Endodermal cell (in vitro differentiated cells): Measurements from ENCODE around the gene GJA8. TPM values are rescaled to one million over a fixed set of nuclear protein-coding genes. Genes with fewer than 3 reads are reported as not detected.

ENCODE experiments used
- DNase-seq: peaks from one replicate; pipeline ENCODE4 v3.0.0-alpha.2; 2017
- H3K27ac ChIP-seq: 2 replicates; pipeline ENCODE4 v1.5.1; 2013; ENCODE audit warnings: mild to moderate bottlenecking, low read depth, low read length, moderate library complexity
- H3K27me3 ChIP-seq: 2 replicates; pipeline ENCODE4 v1.6.1; 2013; ENCODE audit warnings: mild to moderate bottlenecking, low read length, moderate library complexity; ENCODE audit not compliant: insufficient read depth, control insufficient read depth, poor library complexity, severe bottlenecking
- H3K36me3 ChIP-seq: 2 replicates; pipeline ENCODE4 v1.7.0; 2013; ENCODE audit warnings: mild to moderate bottlenecking, low read length, moderate library complexity; ENCODE audit not compliant: control insufficient read depth, insufficient read depth
- H3K4me1 ChIP-seq: one replicate; pipeline ENCODE4 v1.7.0; 2013; ENCODE audit warnings: low read length; ENCODE audit not compliant: control insufficient read depth, insufficient read depth
- H3K4me3 ChIP-seq: 2 replicates; pipeline ENCODE4 v1.5.1; 2013; ENCODE audit warnings: mild to moderate bottlenecking, low read length, moderate library complexity
- H3K9ac ChIP-seq: 2 replicates; pipeline ENCODE4 v1.6.1; 2013; ENCODE audit warnings: mild to moderate bottlenecking, low read length, moderate library complexity; ENCODE audit not compliant: poor library complexity, severe bottlenecking; ENCODE audit errors: extremely low read depth
- H3K9me3 ChIP-seq: 2 replicates; pipeline ENCODE4 v1.6.1; 2013; ENCODE audit warnings: mild to moderate bottlenecking, low read length, moderate library complexity; ENCODE audit not compliant: control insufficient read depth
- H3K27ac Mint-ChIP-seq: 2 replicates; pipeline ENCODE4 v1.8.0; 2020; ENCODE audit warnings: mixed read lengths
- H3K27me3 Mint-ChIP-seq: 2 replicates; pipeline ENCODE4 v1.8.0; 2021; ENCODE audit warnings: mild to moderate bottlenecking, mixed read lengths; ENCODE audit not compliant: insufficient read depth
- H3K36me3 Mint-ChIP-seq: 2 replicates; pipeline ENCODE4 v1.8.0; 2020; ENCODE audit warnings: low read depth, mixed read lengths
- H3K4me1 Mint-ChIP-seq: 2 replicates; pipeline ENCODE4 v1.8.0; 2020; ENCODE audit warnings: mixed read lengths
- H3K4me3 Mint-ChIP-seq: 2 replicates; pipeline ENCODE4 v1.8.0; 2020; ENCODE audit warnings: mild to moderate bottlenecking, moderate library complexity, mixed read lengths
- H3K9me3 Mint-ChIP-seq: 2 replicates; pipeline ENCODE4 v1.8.0; 2020; ENCODE audit warnings: mild to moderate bottlenecking, mixed read lengths
- WGBS, 2 experiments: methylation state at CpG; one replicate each; pipeline versions ENCODE4 v1.1.5 to v1.1.7; 2013; ENCODE audit warnings: missing lambda C conversion rate in 2 of 2, mixed read lengths in 1 of 2; ENCODE audit not compliant: insufficient coverage in 1 of 2, insufficient read length in 1 of 2; 5-methylcytosine and 5-hydroxymethylcytosine counted together
- total RNA-seq, 2 donors: library from RNA; stranded (reverse); fragmentation: NEBNext Ultra II Directional in 1 of 2; extraction: Animal tissue kit (Norgen Biotek cat#: 25700) in 1 of 2; gene quantifications; 2 replicates in 1 of 2; 3 replicates in 1 of 2; pipeline ENCODE4 v1.2.1, GENCODE V29; 2021
- TF ChIP-seq, protein P1 (sequence below): fragments of 200-600 bp; sonication (generic); conservative IDR thresholded peaks from 2 replicates; pipeline ENCODE4 v1.5.0; 2021; ENCODE audit warnings: antibody characterized with exemption, mild to moderate bottlenecking

GJA8 gene
- total RNA-seq, 2 donors from 2014 or later: not detected

DNA sequence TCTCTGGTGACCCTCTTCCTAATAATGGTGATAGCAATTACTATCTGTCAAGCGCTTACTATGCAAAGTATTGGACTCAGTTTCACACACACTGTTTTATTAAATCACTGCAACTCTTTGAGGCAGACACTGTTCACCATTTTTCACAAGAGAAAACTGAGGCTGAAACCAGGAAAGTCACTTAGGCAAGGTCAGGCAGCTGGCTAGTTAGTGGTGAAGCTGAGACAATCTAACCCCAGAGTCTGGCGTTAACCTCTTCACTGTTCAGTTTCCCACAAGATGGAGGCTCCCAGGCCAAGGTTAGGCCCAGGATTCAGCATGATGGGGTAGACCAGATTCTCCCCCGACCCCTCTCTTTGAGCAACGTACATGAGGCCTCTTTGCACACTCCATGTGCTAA is 4.8 kb upstream of the GJA8 start:
- DNase-seq: no peak
- H3K4me1 ChIP-seq: no peaks in the 10 kb centered on the region
- no peak overlapping the region for H3K9ac ChIP-seq
- Mint-ChIP-seq H3K4me1 (no peaks in the 10 kb centered on the region), H3K4me3 (no peak overlapping the region), H3K27me3 (no peaks in the 10 kb centered on the region), H3K27ac (no peak overlapping the region), H3K36me3 (no peaks in the 10 kb centered on the region), H3K9me3 (no peaks in the 10 kb centered on the region)
- no peaks in the 10 kb centered on the region for H3K9me3 ChIP-seq
- no peaks in the 10 kb centered on the region for H3K36me3 ChIP-seq
- no peak overlapping the region for H3K27ac ChIP-seq
- H3K27me3 ChIP-seq: no peaks in the 10 kb centered on the region
- no peak overlapping the region for H3K4me3 ChIP-seq
- 91 to 100% methylated on average over 2 to 4 of the region's 4 CpGs for WGBS, 2 experiments
- TF ChIP-seq, protein P1, sequence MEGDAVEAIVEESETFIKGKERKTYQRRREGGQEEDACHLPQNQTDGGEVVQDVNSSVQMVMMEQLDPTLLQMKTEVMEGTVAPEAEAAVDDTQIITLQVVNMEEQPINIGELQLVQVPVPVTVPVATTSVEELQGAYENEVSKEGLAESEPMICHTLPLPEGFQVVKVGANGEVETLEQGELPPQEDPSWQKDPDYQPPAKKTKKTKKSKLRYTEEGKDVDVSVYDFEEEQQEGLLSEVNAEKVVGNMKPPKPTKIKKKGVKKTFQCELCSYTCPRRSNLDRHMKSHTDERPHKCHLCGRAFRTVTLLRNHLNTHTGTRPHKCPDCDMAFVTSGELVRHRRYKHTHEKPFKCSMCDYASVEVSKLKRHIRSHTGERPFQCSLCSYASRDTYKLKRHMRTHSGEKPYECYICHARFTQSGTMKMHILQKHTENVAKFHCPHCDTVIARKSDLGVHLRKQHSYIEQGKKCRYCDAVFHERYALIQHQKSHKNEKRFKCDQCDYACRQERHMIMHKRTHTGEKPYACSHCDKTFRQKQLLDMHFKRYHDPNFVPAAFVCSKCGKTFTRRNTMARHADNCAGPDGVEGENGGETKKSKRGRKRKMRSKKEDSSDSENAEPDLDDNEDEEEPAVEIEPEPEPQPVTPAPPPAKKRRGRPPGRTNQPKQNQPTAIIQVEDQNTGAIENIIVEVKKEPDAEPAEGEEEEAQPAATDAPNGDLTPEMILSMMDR: no peak

DNA sequence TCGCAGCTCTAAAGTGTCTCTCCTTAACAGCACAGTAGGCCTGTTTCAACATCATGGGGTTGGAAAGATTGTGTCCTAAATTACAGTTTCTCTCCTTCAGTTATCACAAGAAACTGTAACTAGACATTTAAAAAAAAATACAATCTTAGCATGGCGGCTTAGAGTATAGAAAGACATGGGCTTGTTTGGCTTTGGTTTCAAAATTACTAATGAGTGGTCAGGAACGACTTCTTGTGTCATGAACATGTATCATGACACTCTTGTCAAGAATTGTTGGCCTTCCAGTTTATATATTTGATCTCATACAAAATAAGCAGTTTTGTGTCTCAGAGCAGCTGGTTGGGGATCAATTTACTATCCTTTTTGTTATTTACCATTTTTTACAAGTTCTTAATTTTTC is 2.1 kb downstream of the GJA8 start:
- Histone ChIP-seq H3K9ac (no peak overlapping the region), H3K4me1 (no peaks in the 10 kb centered on the region), H3K4me3 (no peak overlapping the region), H3K9me3 (no peaks in the 10 kb centered on the region), H3K27ac (no peak overlapping the region), H3K27me3 (no peaks in the 10 kb centered on the region), H3K36me3 (no peaks in the 10 kb centered on the region)
- Mint-ChIP-seq H3K4me1 (no peaks in the 10 kb centered on the region), H3K9me3 (no peaks in the 10 kb centered on the region), H3K36me3 (no peaks in the 10 kb centered on the region), H3K4me3 (no peak overlapping the region), H3K27me3 (peaks cover 12% of the 10 kb centered on the region), H3K27ac (no peak overlapping the region)
- DNase-seq: no peak
- TF ChIP-seq, protein P1: no peak
- 95 to 100% methylated on average over 1 to 3 of the region's 3 CpGs for WGBS, 2 experiments

DNA sequence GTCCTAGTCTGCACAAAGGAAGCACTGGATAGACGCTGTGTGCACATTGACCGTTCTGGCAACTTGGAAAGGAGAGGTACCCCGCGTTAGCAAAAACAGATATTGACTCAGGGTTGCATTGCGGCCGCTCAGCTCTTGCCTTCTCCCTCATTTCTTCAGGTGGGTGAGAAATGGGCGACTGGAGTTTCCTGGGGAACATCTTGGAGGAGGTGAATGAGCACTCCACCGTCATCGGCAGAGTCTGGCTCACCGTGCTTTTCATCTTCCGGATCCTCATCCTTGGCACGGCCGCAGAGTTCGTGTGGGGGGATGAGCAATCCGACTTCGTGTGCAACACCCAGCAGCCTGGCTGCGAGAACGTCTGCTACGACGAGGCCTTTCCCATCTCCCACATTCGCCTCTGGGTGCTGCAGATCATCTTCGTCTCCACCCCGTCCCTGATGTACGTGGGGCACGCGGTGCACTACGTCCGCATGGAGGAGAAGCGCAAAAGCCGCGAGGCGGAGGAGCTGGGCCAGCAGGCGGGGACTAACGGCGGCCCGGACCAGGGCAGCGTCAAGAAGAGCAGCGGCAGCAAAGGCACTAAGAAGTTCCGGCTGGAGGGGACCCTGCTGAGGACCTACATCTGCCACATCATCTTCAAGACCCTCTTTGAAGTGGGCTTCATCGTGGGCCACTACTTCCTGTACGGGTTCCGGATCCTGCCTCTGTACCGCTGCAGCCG is 5.4 kb downstream of the GJA8 start:
- H3K9me3 ChIP-seq: no peaks in the 10 kb centered on the region
- no peaks in the 10 kb centered on the region for H3K4me1 Mint-ChIP-seq
- H3K27me3 Mint-ChIP-seq: peaks cover 12% of the 10 kb centered on the region
- no peaks in the 10 kb centered on the region for H3K9me3 Mint-ChIP-seq
- WGBS, 2 experiments: 96 to 97% methylated on average over 31 to 44 of the region's 44 CpGs
- H3K9ac ChIP-seq: no peak overlapping the region
- DNase-seq: no peak
- TF ChIP-seq, protein P1: no peak
- H3K27ac ChIP-seq: no peak overlapping the region
- H3K4me3 Mint-ChIP-seq: no peak overlapping the region
- no peaks in the 10 kb centered on the region for H3K27me3 ChIP-seq
- H3K36me3 Mint-ChIP-seq: no peaks in the 10 kb centered on the region
- H3K4me3 ChIP-seq: no peak overlapping the region
- no peak overlapping the region for H3K27ac Mint-ChIP-seq
- H3K4me1 ChIP-seq: no peaks in the 10 kb centered on the region
- H3K36me3 ChIP-seq: no peaks in the 10 kb centered on the region
